Measurements from ENCODE around the gene MRPL23. TPM values are rescaled to one million over a fixed set of nuclear protein-coding genes. Genes with fewer than 3 reads are reported as not detected.

The MRPL23 gene
- total RNA-seq, 1 experiment from 2014 or later: 109 TPM

DNA sequence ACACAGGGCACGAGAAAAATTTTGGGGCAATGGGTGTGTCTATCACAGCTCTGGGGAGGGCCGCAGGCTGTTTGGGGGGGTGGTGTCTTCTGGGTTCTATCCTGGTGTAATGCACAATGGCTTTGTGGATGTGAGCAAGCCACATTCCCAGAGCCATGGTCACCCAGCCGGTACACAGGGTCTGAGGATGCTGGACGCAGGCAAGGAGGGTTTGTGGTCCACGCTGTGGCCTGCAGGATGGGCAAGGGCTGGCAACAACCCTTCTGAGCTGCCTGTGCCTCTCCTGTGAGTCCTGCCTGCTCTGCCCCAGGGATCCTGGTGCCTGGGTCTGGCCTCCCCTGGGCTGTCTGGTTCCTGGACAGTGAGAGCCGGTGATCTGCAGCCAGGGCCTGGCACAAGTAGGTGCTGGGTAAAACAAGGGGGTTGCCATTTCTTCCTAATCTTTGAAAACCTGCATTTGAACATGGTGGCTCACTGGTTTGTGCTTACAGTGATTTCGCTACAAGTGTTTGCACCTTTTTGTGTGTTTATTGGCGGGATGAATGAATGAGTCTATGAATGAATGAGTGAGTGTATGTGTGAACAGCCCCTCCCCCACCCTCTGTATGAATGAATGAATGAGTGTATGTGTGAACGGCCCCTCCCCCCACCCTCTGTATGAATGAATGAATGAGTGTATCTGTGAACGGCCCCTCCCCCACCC, 4.4 kb upstream of the MRPL23 start:
- TF ChIP-seq POLR2A (IDR thresholded peaks at IDR 0.05; ENCODE audit: borderline replicate concordance, extremely low read depth, insufficient read depth, insufficient read length) (no peak), FOSL1 (IDR thresholded peaks at IDR 0.05; ENCODE audit: low read depth) (no peak), RAD21 (IDR thresholded peaks at IDR 0.05; ENCODE audit: low read depth) (no peak)
- TF ChIP-seq, protein P1, sequence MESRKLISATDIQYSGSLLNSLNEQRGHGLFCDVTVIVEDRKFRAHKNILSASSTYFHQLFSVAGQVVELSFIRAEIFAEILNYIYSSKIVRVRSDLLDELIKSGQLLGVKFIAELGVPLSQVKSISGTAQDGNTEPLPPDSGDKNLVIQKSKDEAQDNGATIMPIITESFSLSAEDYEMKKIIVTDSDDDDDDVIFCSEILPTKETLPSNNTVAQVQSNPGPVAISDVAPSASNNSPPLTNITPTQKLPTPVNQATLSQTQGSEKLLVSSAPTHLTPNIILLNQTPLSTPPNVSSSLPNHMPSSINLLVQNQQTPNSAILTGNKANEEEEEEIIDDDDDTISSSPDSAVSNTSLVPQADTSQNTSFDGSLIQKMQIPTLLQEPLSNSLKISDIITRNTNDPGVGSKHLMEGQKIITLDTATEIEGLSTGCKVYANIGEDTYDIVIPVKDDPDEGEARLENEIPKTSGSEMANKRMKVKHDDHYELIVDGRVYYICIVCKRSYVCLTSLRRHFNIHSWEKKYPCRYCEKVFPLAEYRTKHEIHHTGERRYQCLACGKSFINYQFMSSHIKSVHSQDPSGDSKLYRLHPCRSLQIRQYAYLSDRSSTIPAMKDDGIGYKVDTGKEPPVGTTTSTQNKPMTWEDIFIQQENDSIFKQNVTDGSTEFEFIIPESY (IDR thresholded peaks at IDR 0.05; ENCODE audit: extremely low read depth, insufficient replicate concordance, low read length): no peak
- no peaks in the 10 kb centered on the region for H3K9me3 ChIP-seq (ENCODE audit: control insufficient read depth in 1 of 2, insufficient read depth in 1 of 2, low read depth in 1 of 2, low read length in 2 of 2)
- no TSS peak for BruUV-seq (replicated peaks)
- intact Hi-C loops (cut with micrococcal nuclease): loop anchor here (10.0 kb wide), 1 partner anchor 48 kb away; the partner anchor contains the start of gene PRR33
- peaks cover 0 to 9% of the 10 kb centered on the region in 2 experiments; a peak in 1 of 4 replicates for H3K4me1 ChIP-seq (ENCODE audit: control insufficient read depth in 1 of 2, insufficient read depth in 2 of 2, low read length in 2 of 2)
- POLR2A ChIA-PET: no interaction called here
- no peaks in the 10 kb centered on the region for H3K79me2 ChIP-seq (ENCODE audit: insufficient read depth, low read length)
- CTCF ChIA-PET: interaction anchor here (1.6 kb wide), 1 partner anchor 60 kb away, joined by 4 read pairs; no protein-coding TSS in a partner anchor
- H3K9ac ChIP-seq (ENCODE audit: low read length): no peak overlapping the region
- no peaks in the 10 kb centered on the region for H3K27me3 ChIP-seq (ENCODE audit: insufficient read depth, low read length)
- no peak overlapping the region for H3K4me2 ChIP-seq (ENCODE audit: low read length)
- no peaks in the 10 kb centered on the region for H3K9me2 ChIP-seq (ENCODE audit: insufficient read depth)
- H3K36me3 ChIP-seq (ENCODE audit: control insufficient read depth in 1 of 2, insufficient read depth in 2 of 2, low read length in 2 of 2): no peaks in the 10 kb centered on the region
- no peaks in the 10 kb centered on the region for H4K20me1 ChIP-seq (ENCODE audit: insufficient read depth)
- DNase-seq (ENCODE audit: low read depth, low spot score): no peak
- no peak overlapping the region for H3K27ac ChIP-seq (ENCODE audit: low read depth, low read length)
- ATAC-seq: no peak
- no peak overlapping the region for H3K4me3 ChIP-seq (replicated peaks in 1 of 2; ENCODE audit: low read depth in 1 of 2, low read length in 2 of 2)
- no peak overlapping the region for H2AFZ ChIP-seq (ENCODE audit: low read depth, low read length, poor library complexity, severe bottlenecking)
- RAD21 ChIA-PET (ENCODE audit: low non-redundant PET in 1 of 2, low total read pairs in 2 of 2, uncharacterized antibody in 2 of 2, unreplicated experiment in 2 of 2): interaction anchor here in 1 of 2 experiments (0.6 kb wide), 1 partner anchor 110 kb away, joined by 3 read pairs; no protein-coding TSS in a partner anchor

DNA sequence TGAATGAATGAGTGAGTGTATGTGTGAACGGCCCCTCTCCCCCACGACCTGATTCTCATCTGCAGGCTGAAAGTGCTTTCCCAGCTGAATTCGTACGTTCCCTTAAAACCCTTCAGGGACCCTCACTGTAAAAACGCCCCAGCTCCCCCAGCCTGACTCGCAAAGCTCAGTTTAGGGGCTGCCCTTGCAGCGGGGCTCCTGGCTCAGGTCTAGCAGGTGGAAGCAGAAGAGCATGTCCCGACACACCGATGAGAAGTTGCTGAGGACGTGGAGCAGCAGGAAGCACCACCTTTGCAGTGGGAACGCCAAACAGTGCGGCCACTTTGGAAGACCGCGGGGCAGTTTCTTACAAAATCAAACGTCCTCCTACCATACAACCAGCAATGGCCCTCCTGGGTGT, 3.6 kb upstream of the MRPL23 start:
- ChIA-PET RAD21 (ENCODE audit: low non-redundant PET in 1 of 2, low total read pairs in 2 of 2, uncharacterized antibody in 2 of 2, unreplicated experiment in 2 of 2) (no interaction called here), POLR2A (no interaction called here), CTCF (interaction anchor here (1.6 kb wide), 1 partner anchor 61 kb away, joined by 4 read pairs; no protein-coding TSS in a partner anchor)
- Histone ChIP-seq H3K4me3 (replicated peaks in 1 of 2; ENCODE audit: low read depth in 1 of 2, low read length in 2 of 2) (no peak overlapping the region), H3K79me2 (ENCODE audit: insufficient read depth, low read length) (no peaks in the 10 kb centered on the region), H3K9me2 (ENCODE audit: insufficient read depth) (no peaks in the 10 kb centered on the region), H3K4me1 (ENCODE audit: control insufficient read depth in 1 of 2, insufficient read depth in 2 of 2, low read length in 2 of 2) (peaks cover 0 to 9% of the 10 kb centered on the region in 2 experiments; a peak in 1 of 4 replicates), H3K36me3 (ENCODE audit: control insufficient read depth in 1 of 2, insufficient read depth in 2 of 2, low read length in 2 of 2) (no peaks in the 10 kb centered on the region), H3K27ac (ENCODE audit: low read depth, low read length) (no peak overlapping the region), H3K9ac (ENCODE audit: low read length) (no peak overlapping the region), H3K27me3 (ENCODE audit: insufficient read depth, low read length) (no peaks in the 10 kb centered on the region), H2AFZ (ENCODE audit: low read depth, low read length, poor library complexity, severe bottlenecking) (no peak overlapping the region), H3K9me3 (ENCODE audit: control insufficient read depth in 1 of 2, insufficient read depth in 1 of 2, low read depth in 1 of 2, low read length in 2 of 2) (no peaks in the 10 kb centered on the region), H4K20me1 (ENCODE audit: insufficient read depth) (no peaks in the 10 kb centered on the region), H3K4me2 (ENCODE audit: low read length) (no peak overlapping the region)
- no peak for DNase-seq (ENCODE audit: low read depth, low spot score)
- intact Hi-C loops (cut with micrococcal nuclease): loop anchor here (10.0 kb wide), 1 partner anchor 49 kb away; the partner anchor contains the start of gene PRR33
- ATAC-seq: no peak
- no TSS peak for BruUV-seq (replicated peaks)
- no peak for TF ChIP-seq EZH2 (IDR thresholded peaks at IDR 0.05)
- TF ChIP-seq EZH2phosphoT487 (IDR thresholded peaks at IDR 0.05; ENCODE audit: borderline replicate concordance): no peak
- TF ChIP-seq SP1 (IDR thresholded peaks at IDR 0.05; ENCODE audit: low read depth): no peak
- TF ChIP-seq SRF (IDR thresholded peaks at IDR 0.05; ENCODE audit: low read depth): no peak
- no peak for TF ChIP-seq POLR2AphosphoS5 (IDR thresholded peaks at IDR 0.05; ENCODE audit: low read depth, low read length)
- TF ChIP-seq CEBPB (IDR thresholded peaks at IDR 0.05; ENCODE audit: low read depth): no peak
- no peak for TF ChIP-seq POLR2A (IDR thresholded peaks at IDR 0.05; ENCODE audit: borderline replicate concordance, extremely low read depth, insufficient read depth, insufficient read length)
- TF ChIP-seq YY1 (IDR thresholded peaks at IDR 0.05; ENCODE audit: extremely low read depth, insufficient replicate concordance, low read depth, low read length): no peak
- no peak for TF ChIP-seq ATF3 (IDR thresholded peaks at IDR 0.05)
- TF ChIP-seq EGR1 (IDR thresholded peaks at IDR 0.05; ENCODE audit: low read depth): no peak
- TF ChIP-seq JUND (IDR thresholded peaks at IDR 0.05): no peak
- TF ChIP-seq REST (IDR thresholded peaks at IDR 0.05; ENCODE audit: low read depth): no peak

Measured in HCT116 (cell line).